K562 treated with DMSO at 1 percent for 4 hours (cell line): ENCODE results near the gene TPTE2. TPM values are rescaled to one million over a fixed set of nuclear protein-coding genes. Genes with fewer than 3 reads are reported as not detected.

Experiments
- total RNA-seq: library from RNA; unstranded; fragments of 300-600 nt; gene quantifications from 2 replicates; pipeline ENCODE4 v1.2.3, GENCODE V29; 2022; ENCODE audit not compliant: insufficient read depth

Gene TPTE2
- not detected in 2 replicates for total RNA-seq

GRCh38 chr13:19561127-19561582 is at the start of gene TPTE2:
TPTE2 (minus strand) TSS chr13:19561532; CDS start chr13:19503234, 58,298 bp downstream.

Other genes starting within 250 kb of the TPTE2 start
- gene MPHOSPH8, start 72.1 kb upstream of the TPTE2 start, total RNA-seq = 14.4 and 19.4 TPM in 2 replicates
- 45.5 and 49.7 TPM in 2 replicates for gene PSPC1, start 221.4 kb upstream of the TPTE2 start, total RNA-seq